Heart left ventricle (tissue), 13 donors: ENCODE results near the gene CTCFL.

Source experiments
- POLR2A ChIP-seq, 2 donors: fragments of 450-650 bp; IDR thresholded peaks; one replicate each; pipeline ENCODE4 v1.6.1; 2017; ENCODE audit warnings: antibody characterized with exemption in 2 of 2, mild to moderate bottlenecking in 2 of 2, moderate library complexity in 2 of 2
- TF ChIP-seq, protein P1 (sequence below), 12 donors: fragments of 200-600 bp; sonication (generic) in 4 of 12; IDR thresholded peaks; one replicate each; pipeline versions ENCODE4 v1.5.0 to v1.8.0; 2018 to 2022; ENCODE audit warnings: antibody characterized with exemption in 12 of 12, mild to moderate bottlenecking in 5 of 12
- donor health status: ischemic (EF 13 %, LVEDD 7.1; RV severe dilation, severe dysfunction).
- donor health status: DM: no; HTN: yes; CAD: no.
- donor health status: DM: no; HTN: no; CAD: no.
- donor health status: ischemic (EF 25% LVEDD 6.9; RV normal size, moderate dysfunction).
- donor health status: ischemic (EF 25% LVEDD 5.7; RV mildly dilated, moderate dysfunction).
- donor health status: ischemic (EF 35%, LVEDD 5.7; RV mildly dilated, moderate dysfunction).
- donor health status: nonischemic (EF 11% LVEDD 7.7; RV severe dilation, severe dysfunction).
- donor health status: DM: yes; HTN: yes; CAD: no.
- donor health status: PGD.
- donor health status: ischemic (EF 29% LVEDD 5.4; RV normal size, mild dysfunction).
- donor health status: nonischemic (EF 23%, LVEDD 6.1; RV moderate dilation, normal function).

DNA sequence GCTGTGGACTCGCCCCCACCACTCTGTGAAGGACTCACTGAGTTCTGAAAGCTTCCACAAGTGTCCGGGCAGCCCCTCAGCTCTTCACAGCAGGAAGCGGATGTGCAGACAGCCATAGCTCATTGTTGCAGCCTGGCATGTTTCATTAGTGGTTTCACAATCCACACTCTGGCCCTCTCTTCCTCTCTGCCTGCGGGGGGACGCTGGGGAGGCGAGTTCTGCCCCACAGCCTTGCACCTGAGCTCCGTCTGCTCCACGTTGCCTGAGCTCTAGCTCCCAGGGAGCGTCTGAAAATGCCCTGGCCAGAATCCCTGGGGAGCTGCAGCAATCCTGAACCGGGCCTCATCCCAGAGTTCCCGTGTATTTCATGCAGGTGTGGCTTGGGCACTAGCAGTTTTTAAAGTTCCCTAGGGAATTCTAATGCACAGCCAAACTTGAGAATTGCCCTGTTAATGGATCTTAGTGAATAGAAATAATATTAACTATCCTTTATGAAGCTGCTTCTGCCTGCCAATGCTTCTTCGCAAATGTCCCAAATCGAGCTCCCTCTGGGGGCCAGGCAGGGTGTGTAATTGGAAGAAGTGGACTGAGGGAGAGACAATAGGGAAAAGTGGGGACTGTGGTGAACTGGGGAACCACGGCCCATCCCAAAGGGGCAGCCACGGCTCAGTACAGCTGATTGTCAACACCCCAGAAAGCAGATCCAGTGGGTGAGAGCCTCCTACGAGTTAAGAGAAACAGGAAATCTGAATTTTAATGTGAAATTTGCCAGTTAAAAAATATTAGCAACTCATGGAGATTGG lies 51.5 kb downstream of the CTCFL start:
- TF ChIP-seq, protein P1, sequence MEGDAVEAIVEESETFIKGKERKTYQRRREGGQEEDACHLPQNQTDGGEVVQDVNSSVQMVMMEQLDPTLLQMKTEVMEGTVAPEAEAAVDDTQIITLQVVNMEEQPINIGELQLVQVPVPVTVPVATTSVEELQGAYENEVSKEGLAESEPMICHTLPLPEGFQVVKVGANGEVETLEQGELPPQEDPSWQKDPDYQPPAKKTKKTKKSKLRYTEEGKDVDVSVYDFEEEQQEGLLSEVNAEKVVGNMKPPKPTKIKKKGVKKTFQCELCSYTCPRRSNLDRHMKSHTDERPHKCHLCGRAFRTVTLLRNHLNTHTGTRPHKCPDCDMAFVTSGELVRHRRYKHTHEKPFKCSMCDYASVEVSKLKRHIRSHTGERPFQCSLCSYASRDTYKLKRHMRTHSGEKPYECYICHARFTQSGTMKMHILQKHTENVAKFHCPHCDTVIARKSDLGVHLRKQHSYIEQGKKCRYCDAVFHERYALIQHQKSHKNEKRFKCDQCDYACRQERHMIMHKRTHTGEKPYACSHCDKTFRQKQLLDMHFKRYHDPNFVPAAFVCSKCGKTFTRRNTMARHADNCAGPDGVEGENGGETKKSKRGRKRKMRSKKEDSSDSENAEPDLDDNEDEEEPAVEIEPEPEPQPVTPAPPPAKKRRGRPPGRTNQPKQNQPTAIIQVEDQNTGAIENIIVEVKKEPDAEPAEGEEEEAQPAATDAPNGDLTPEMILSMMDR (IDR thresholded peaks at IDR 0.05), result peak in 1 of 12 donors; percentile 6
- no peak for TF ChIP-seq POLR2A (IDR thresholded peaks at IDR 0.05)
